ENCODE results near the gene EREG. TPM values are rescaled to one million over a fixed set of nuclear protein-coding genes. Genes with fewer than 3 reads are reported as not detected.

EREG gene
- total RNA-seq, 1 experiment from 2014 or later, result not detected

- H3K27ac ChIP-seq, result no peak overlapping the region
- no peaks in the 10 kb centered on the region; the same call in 1 of the 2 replicates for H3K4me1 ChIP-seq (replicated peaks)
- H3K27me3 ChIP-seq (replicated peaks), result no peaks in the 10 kb centered on the region; the same call in 1 of the 2 replicates
- no peaks in the 10 kb centered on the region for H3K9me3 ChIP-seq (replicated peaks)
- DNase-seq (ENCODE audit: low read depth in 1 of 2, low spot score in 2 of 2), result no peak
- no peak overlapping the region for H3K4me3 ChIP-seq
- H3K36me3 ChIP-seq, result no peaks in the 10 kb centered on the region
Measured at GRCh38 chr4:74402692-74403456, 37.9 kb downstream of the EREG start.

- no peak overlapping the region for H3K27ac ChIP-seq
- DNase-seq (ENCODE audit: low read depth in 1 of 2, low spot score in 2 of 2), result no peak
Measured at GRCh38 chr4:74407891-74408290, 42.9 kb downstream of the EREG start.

GRCh38 chr4:74408639-74409038 is 43.7 kb downstream of the EREG start:
- Histone ChIP-seq H3K27me3 (replicated peaks) (no peaks in the 10 kb centered on the region), H3K4me1 (replicated peaks) (no peaks in the 10 kb centered on the region; the same call in 1 of the 2 replicates)
- no peak for DNase-seq (ENCODE audit: low read depth in 1 of 2, low spot score in 2 of 2)

More at GRCh38 chr4:74407891-74408290, 42.9 kb downstream of the EREG start:
- no peaks in the 10 kb centered on the region for H3K36me3 ChIP-seq
- H3K9me3 ChIP-seq (replicated peaks), result no peaks in the 10 kb centered on the region
- no peaks in the 10 kb centered on the region; the same call in 1 of the 2 replicates for H3K4me1 ChIP-seq (replicated peaks)
- H3K27me3 ChIP-seq (replicated peaks), result no peaks in the 10 kb centered on the region
- no peak overlapping the region for H3K4me3 ChIP-seq

GRCh38 chr4:74410272-74410671 is 45.3 kb downstream of the EREG start:
- Histone ChIP-seq H3K27ac (no peak overlapping the region), H3K27me3 (replicated peaks) (no peaks in the 10 kb centered on the region), H3K9me3 (replicated peaks) (no peaks in the 10 kb centered on the region), H3K36me3 (no peaks in the 10 kb centered on the region), H3K4me3 (no peak overlapping the region), H3K4me1 (replicated peaks) (no peaks in the 10 kb centered on the region; the same call in 1 of the 2 replicates)
- DNase-seq (ENCODE audit: low read depth in 1 of 2, low spot score in 2 of 2), result no peak

More at GRCh38 chr4:74408639-74409038, 43.7 kb downstream of the EREG start:
- no peak overlapping the region for H3K4me3 ChIP-seq
- no peak overlapping the region for H3K27ac ChIP-seq
- H3K36me3 ChIP-seq, result no peaks in the 10 kb centered on the region
- no peaks in the 10 kb centered on the region for H3K9me3 ChIP-seq (replicated peaks)

GRCh38 chr4:74412225-74412624 is 47.3 kb downstream of the EREG start:
- H3K27ac ChIP-seq, result no peak overlapping the region
- no peaks in the 10 kb centered on the region for H3K36me3 ChIP-seq
- H3K27me3 ChIP-seq (replicated peaks), result no peaks in the 10 kb centered on the region
- no peak for DNase-seq (ENCODE audit: low read depth in 1 of 2, low spot score in 2 of 2)
- no peaks in the 10 kb centered on the region; the same call in 1 of the 2 replicates for H3K4me1 ChIP-seq (replicated peaks)
- H3K4me3 ChIP-seq, result no peak overlapping the region
- H3K9me3 ChIP-seq (replicated peaks), result no peaks in the 10 kb centered on the region

GRCh38 chr4:74413265-74413664 is 48.3 kb downstream of the EREG start:
- Histone ChIP-seq H3K27me3 (replicated peaks) (no peaks in the 10 kb centered on the region), H3K4me3 (no peak overlapping the region), H3K4me1 (replicated peaks) (peaks cover 3% of the 10 kb centered on the region), H3K27ac (no peak overlapping the region), H3K9me3 (replicated peaks) (no peaks in the 10 kb centered on the region), H3K36me3 (no peaks in the 10 kb centered on the region)
- DNase-seq (ENCODE audit: low read depth in 1 of 2, low spot score in 2 of 2), result no peak

GRCh38 chr4:74414149-74414809 is 49.3 kb downstream of the EREG start:
- DNase-seq (ENCODE audit: low read depth in 1 of 2, low spot score in 2 of 2), result no peak
- no peaks in the 10 kb centered on the region for H3K9me3 ChIP-seq (replicated peaks)
- no peak overlapping the region for H3K4me3 ChIP-seq
- peaks cover 8% of the 10 kb centered on the region for H3K4me1 ChIP-seq (replicated peaks)
- H3K27me3 ChIP-seq (replicated peaks), result no peaks in the 10 kb centered on the region
- H3K36me3 ChIP-seq, result no peaks in the 10 kb centered on the region
- no peak overlapping the region for H3K27ac ChIP-seq

GRCh38 chr4:74415602-74416300 is 50.8 kb downstream of the EREG start:
- H3K36me3 ChIP-seq, result no peaks in the 10 kb centered on the region
- no peaks in the 10 kb centered on the region for H3K9me3 ChIP-seq (replicated peaks)
- no peak overlapping the region for H3K27ac ChIP-seq
- H3K27me3 ChIP-seq (replicated peaks), result no peaks in the 10 kb centered on the region
- no peak for DNase-seq (ENCODE audit: low read depth in 1 of 2, low spot score in 2 of 2)
- peaks cover 8% of the 10 kb centered on the region for H3K4me1 ChIP-seq (replicated peaks)
- H3K4me3 ChIP-seq, result no peak overlapping the region

GRCh38 chr4:74418063-74418670 is 53.2 kb downstream of the EREG start:
- peaks cover 14% of the 10 kb centered on the region for H3K4me1 ChIP-seq (replicated peaks)
- no peak overlapping the region for H3K27ac ChIP-seq
- peak in 1 of 2 experiments; percentile 16 for DNase-seq (ENCODE audit: low read depth in 1 of 2, low spot score in 2 of 2)
- no peaks in the 10 kb centered on the region for H3K27me3 ChIP-seq (replicated peaks)
- no peaks in the 10 kb centered on the region for H3K9me3 ChIP-seq (replicated peaks)
- no peaks in the 10 kb centered on the region for H3K36me3 ChIP-seq
- no peak overlapping the region for H3K4me3 ChIP-seq

GRCh38 chr4:74420863-74421262 is 55.9 kb downstream of the EREG start:
- Histone ChIP-seq H3K27ac (no peak overlapping the region), H3K4me3 (no peak overlapping the region), H3K27me3 (replicated peaks) (no peaks in the 10 kb centered on the region), H3K36me3 (no peaks in the 10 kb centered on the region), H3K9me3 (replicated peaks) (no peaks in the 10 kb centered on the region), H3K4me1 (replicated peaks) (peaks cover 23% of the 10 kb centered on the region)
- DNase-seq (ENCODE audit: low read depth in 1 of 2, low spot score in 2 of 2), result no peak

GRCh38 chr4:74423104-74423503 is 58.2 kb downstream of the EREG start:
- peak; percentile 50 to 71 for DNase-seq (ENCODE audit: low read depth in 1 of 2, low spot score in 2 of 2)
- peaks cover 29% of the 10 kb centered on the region for H3K4me1 ChIP-seq (replicated peaks)
- H3K27me3 ChIP-seq (replicated peaks), result no peaks in the 10 kb centered on the region

GRCh38 chr4:74424111-74424510 is 59.2 kb downstream of the EREG start:
- H3K27ac ChIP-seq, result no peak overlapping the region
- peaks cover 22% of the 10 kb centered on the region for H3K4me1 ChIP-seq (replicated peaks)
- no peak overlapping the region for H3K4me3 ChIP-seq
- no peak for DNase-seq (ENCODE audit: low read depth in 1 of 2, low spot score in 2 of 2)
- no peaks in the 10 kb centered on the region for H3K27me3 ChIP-seq (replicated peaks)
- no peaks in the 10 kb centered on the region for H3K9me3 ChIP-seq (replicated peaks)
- no peaks in the 10 kb centered on the region for H3K36me3 ChIP-seq

More at GRCh38 chr4:74423104-74423503, 58.2 kb downstream of the EREG start:
- Histone ChIP-seq H3K4me3 (no peak overlapping the region), H3K36me3 (no peaks in the 10 kb centered on the region), H3K27ac (no peak overlapping the region), H3K9me3 (replicated peaks) (no peaks in the 10 kb centered on the region)

GRCh38 chr4:74426101-74426500 is 61.2 kb downstream of the EREG start:
- DNase-seq (ENCODE audit: low read depth in 1 of 2, low spot score in 2 of 2), result peak; percentile 50 to 74

More at GRCh38 chr4:74426101-74426500, 61.2 kb downstream of the EREG start:
- H3K9me3 ChIP-seq (replicated peaks), result no peaks in the 10 kb centered on the region
- no peak overlapping the region for H3K27ac ChIP-seq
- H3K4me3 ChIP-seq, result no peak overlapping the region
- no peaks in the 10 kb centered on the region for H3K36me3 ChIP-seq
- peaks cover 22% of the 10 kb centered on the region for H3K4me1 ChIP-seq (replicated peaks)
- H3K27me3 ChIP-seq (replicated peaks), result no peaks in the 10 kb centered on the region

All from SJSA1 (cell line).